HG03060 (cell line): ENCODE measurements around the gene FJX1.
"Not testable (repeated sequence)": the region's sequence is repeated elsewhere in the genome, so short reads cannot be mapped to it uniquely, and the experiment has no call there.

ENCODE experiments used
- ATAC-seq: cut with Tn5 transposase; IDR thresholded peaks from one replicate; pipeline ENCODE4 v1.9.1; 2021; ENCODE audit warnings: low read depth, moderate number of reproducible peaks; ENCODE audit not compliant: unreplicated experiment

The FJX1 gene

DNA sequence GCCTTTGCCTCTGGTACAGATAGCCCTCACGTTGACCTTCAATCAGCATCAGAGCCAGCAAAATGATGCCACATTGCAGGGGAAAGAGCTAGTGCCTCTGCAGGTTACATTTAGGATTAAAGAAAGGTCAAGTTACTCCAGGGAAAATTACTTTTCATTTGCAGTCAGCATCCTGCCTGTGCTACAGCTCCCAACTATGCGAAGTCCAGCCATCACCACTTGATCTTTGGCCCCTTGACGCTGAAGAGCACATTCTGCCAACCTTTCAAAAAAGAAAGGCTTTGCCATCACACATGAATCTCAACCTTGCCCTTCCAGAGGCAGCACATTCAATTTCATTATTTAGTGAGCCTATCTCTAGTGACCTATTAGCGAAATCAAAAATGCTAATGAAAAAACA lies 11.3 kb downstream of the FJX1 start:
- ATAC-seq = no peak

DNA sequence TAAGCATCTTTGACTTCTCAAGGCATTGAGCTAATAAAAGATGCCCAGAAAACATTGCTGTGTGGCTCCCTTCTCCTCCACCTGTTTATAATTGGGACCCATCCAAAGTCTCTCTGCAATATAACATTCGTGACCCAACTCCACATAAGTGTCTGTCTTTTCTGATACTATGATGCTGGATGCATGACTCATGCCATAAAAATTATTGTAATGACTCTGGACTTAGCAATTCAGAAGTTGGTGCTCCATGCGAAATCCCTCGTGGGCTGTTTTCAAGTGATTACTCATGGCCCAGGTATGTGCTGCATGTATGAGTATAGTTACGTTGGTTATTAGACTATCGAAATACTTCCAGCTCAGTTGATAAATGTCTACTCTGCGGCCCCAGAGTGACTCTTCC lies 11.7 kb downstream of the FJX1 start:
- no peak for ATAC-seq

DNA sequence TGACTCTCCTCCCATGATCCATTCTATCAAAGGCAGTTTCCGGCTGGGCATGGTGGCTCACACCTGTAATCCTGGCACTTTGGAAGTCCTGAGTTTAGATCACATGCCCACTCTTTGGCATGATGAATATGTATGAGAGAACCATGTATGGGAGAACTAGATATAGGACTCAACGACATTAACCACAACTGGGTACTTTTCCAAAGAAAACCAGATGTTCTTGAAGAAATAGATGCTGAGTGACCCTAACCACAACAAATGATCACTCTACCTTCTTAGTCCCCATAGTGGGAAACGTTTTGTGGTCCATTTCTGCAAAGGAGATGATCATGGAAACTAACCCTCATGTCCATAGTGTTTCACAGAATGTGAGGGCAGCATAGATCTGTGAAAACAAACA lies 13.6 kb downstream of the FJX1 start:
- no peak for ATAC-seq

DNA sequence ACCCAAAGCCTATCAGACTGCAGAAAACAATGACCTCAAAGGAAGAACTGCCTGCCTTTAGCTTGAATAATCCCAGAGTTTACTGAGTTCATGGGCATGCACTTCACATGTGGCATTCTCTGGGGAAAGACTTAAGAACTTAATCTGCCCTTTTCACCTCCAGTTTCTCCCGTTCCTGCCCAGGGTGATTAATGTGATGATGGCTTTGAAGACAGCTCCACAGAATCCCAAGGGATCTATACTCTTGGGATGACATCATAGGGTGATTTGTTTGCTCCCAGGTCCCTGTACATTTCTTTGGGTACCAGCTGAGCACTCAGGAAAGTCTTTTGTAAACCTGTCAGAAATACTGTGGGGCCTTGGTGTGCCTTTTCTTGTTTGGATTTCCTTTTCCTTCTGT lies 14.0 kb downstream of the FJX1 start:
- no peak for ATAC-seq

DNA sequence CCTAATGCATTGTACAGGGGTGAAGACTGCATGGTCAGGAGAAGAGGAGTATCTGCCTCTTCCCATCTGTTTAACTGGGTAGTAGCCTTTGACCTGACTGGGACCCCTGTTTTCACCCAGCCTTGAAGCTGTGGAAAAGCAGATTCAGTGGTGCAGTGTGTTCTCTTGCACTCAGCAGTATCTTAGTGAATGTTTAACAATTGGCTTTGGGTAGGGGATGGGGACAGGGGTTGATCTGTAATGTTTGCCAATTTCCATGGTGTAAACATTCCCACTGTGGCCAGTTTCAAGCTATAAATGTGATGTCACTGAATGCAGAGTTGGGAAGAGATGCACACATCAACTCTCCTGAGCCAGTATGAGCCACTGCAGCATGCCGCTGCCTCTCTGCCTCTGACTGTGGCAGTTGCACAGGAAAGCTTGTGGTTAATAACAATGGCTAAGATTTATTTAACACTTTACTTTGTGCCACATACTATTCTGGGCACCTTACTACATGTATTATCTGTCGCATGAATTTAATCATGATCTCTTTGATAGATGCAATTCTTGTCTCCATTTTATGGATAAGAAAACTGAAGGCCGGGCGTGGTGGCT lies 15.7 kb downstream of the FJX1 start:
- no peak for ATAC-seq

DNA sequence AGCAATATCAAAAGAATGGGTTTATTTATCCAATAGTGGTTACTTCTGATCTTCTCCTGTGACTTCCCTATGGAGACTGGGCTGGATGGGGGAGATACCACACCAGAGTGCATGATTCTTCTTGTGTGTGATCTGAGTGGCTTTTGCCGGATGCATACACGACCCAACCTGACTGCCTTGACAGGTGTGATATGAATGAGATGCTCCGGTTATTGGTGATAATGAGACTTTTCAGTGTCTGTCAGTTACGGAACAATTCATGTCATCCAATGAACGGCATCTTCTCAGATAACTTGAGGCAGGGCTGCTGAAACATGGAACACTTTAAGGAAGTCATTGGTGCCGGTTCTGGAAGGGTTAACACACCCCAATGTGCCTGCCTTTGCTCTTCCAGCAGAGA lies 17.7 kb downstream of the FJX1 start:
- no peak for ATAC-seq

DNA sequence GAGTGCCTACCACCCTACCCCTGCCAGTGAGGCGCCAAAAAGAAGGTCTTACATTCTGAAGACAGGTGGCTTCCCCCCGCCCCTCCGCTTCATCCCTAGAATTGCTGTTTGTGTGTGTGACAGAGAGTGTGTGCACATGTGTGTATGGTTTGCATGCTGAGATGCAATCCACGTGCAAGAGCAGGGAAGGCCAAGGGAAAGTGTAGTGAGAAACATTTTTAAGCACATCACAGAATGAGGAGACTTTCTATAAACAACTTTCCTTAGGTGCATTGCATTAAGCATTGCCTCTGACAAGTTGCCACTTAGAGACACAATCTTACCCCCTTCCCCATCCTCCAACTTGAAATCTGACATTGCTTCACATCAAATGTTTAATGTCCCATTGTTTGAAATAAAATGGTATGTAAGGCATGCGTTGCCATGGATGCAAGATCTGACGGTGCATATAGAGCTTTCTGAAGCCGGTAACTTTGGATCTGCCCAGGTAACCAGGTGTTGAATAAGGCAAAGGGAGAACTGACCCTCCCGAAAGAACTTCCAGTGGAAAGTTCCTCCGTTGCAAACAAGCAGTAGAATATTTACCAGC lies 21.4 kb downstream of the FJX1 start:
- no peak for ATAC-seq

DNA sequence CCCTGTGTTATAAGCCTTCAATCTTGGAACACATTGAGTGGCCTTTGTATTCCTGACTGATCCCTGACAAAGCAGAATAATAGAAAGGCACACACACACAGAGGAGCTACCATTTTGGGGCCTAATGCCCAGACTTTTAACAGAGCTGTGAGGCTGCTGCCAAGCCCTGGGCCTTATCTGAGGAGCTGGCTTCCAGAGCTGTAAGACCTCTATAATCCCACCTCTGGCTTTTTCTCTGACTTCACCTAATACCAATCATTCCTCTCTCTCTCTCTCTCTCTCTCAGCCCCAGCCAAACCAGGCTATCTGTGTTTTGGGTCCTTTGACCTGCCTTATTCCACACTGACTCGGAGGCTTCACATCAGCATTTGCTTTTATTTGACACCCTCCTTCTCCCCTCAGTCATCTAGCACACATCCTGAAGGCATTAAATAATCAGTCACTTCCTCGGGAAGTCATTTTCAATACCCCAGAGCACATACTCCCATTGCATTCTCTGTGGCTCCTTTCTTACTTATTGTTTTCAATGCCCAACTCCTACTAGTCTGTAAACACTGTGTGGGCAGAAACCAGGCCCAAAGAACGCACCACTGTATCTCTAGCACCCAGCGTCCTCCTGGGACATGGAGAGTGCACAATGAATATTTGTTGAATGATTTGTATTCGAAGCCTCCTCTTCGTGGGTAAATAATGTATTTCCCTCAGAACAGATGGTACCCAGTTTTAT lies 23.1 kb downstream of the FJX1 start:
- no peak for ATAC-seq

DNA sequence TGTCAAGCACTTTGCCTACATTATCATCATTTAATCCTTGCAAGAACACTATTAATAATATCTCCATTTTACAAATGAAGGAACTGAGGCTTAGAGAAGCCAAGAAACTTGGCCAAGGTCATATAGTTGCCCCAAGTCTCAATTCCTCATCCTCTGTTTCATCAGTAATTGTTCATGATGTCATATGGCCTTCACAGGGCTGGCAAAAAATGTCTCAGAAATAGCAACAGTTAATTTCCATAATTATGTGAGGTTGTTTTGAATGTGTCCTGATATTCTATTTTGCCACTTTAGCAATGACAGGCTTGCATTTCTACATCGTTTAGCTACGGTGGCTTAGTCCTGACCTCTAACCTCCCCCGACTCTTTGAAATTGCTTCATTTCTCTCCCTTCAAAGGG lies 23.7 kb downstream of the FJX1 start:
- ATAC-seq = no peak

DNA sequence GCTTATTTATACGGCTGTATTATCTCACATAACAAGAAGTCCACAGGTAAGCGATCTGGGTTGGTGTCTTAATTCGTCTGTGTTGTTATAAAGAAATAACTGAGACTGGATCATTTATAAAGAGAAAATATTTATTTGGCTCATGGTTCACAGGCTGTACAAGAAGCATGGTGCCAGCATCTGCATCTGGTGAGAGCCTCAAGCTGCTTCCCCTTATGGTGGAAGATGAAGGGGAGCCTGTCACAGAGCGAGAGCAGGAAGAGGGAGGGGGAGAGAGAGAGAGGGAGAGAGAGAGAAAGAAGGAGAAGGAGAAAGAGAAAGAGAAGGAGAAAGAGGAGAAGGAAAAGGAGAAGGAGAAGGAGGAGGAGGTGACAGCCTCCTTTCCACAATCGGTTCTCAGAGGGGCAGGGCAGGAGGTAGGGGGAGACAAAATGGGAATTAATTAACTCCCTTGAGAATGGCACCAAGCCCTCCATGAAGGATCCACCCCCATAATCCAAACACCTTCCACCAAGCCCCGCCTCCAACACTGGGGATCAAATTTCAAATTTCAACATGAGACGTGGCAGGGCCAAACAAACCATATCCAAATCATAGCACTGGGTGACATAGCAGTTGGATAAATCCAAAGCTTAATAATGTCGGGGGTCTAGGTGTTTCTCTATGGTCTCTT lies 29.3 kb downstream of the FJX1 start:
- ATAC-seq = no peak

DNA sequence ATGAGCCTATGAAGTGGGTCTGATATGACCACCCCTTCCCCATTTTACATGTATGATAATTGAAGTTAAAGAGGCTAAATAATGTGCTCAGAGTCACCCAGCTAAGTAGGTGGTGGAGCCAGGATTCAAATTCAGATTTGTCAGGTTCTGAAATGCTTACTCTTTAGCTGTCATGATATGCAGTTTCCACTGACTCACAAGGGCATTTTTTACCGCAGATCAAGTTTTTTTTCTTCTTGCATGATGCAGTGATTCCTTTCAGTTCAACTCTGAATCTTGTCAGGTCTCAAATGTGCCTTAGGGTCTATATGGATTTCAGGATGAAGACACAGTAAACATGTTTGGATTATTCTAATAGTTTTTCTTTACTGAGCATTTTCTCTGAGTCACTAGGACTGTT lies 31.7 kb downstream of the FJX1 start:
- no peak for ATAC-seq

DNA sequence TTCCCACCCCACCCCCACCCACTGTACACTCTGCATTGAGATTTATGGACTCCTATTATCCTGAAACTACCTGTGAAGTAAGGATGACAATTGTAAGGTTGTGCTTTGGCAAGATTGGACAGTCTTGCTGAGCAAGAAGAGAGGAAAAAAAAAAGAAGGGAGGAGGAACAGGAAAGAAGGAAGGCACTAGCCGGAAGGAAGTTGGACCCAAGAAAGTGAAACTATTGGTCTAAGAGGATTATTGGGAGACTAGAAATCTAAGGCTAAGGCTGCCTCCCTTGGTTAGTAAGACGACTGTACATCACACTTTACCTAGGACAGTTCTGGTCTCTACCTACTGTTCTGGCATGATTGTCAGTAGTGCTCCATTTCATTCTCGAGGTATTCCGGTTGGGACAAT lies 32.2 kb downstream of the FJX1 start:
- no peak for ATAC-seq

DNA sequence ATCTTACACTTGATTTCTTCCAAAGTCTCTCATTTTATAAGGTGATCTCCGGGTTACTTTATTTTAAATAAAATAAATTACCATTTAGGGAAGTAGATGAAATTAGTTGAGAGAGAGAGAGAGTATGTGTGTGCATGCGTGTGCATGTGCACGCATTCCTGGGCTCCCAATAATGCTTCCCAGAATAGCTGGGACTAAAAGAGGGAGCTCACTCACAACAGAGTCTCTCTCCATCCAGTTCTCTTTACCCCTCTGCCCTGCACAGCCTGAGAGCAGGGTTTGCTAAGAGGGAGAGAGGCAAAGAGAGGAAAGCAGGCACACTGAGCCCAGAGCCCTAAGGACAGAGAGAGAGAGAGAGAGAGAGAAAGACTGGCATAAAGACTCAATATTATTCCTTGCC lies 33.0 kb downstream of the FJX1 start:
- no peak for ATAC-seq

DNA sequence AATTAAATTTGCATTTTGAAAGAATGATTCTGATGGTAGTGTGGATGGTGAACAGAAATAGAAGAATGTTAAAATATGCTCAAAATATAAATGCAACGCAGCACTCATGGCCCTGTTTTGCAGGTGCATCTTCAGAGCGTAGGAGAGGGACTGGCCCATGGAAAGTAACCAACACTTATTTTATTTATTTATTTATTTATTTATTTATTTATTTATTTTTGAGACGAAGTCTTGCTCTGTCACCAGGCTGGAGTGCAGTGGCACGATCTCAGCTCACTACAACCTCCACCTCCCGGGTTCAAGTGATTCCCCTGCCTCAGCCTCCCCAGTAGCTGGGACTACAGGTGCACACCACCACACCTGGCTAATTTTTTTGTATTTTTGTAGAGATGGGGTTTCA lies 34.5 kb downstream of the FJX1 start:
- ATAC-seq = not testable (repeated sequence)

DNA sequence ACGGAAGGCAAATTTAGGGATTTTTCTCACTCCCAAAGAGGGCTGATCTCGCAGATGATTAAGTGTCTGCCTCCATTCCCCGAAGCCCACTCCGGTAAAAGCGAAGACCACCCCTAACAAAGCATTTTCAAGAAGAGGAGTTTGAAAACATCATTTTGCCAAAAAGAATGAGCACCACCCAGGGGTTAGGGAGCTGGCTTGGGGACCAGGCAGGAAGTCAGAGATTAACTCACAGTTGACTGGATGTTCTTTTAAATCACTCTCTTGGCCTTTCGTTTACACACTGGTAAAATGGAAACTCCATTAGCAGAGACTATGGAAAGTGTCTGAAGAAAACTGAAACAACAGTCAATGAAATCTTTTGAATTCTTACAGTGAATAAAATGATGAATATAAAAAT lies 36.5 kb downstream of the FJX1 start:
- ATAC-seq = no peak

DNA sequence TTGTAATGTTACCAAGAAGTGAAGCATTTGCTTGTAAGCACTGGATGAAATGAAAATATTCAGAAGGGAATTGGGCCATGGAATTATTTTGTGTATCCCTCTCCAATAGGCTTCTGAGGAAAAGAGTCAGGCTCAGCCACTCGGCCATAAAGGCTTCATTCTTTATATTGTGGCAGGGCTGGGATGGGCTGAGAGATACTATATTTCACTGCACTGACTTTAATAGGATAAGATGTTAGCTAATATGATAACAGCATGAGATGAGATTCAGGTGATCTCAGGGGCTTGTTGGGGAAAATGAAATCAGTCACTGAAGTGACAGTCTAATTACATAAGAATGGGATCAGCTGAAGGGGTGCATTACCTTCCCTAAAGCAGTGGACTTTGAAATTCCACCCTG lies 37.0 kb downstream of the FJX1 start:
- ATAC-seq = no peak

DNA sequence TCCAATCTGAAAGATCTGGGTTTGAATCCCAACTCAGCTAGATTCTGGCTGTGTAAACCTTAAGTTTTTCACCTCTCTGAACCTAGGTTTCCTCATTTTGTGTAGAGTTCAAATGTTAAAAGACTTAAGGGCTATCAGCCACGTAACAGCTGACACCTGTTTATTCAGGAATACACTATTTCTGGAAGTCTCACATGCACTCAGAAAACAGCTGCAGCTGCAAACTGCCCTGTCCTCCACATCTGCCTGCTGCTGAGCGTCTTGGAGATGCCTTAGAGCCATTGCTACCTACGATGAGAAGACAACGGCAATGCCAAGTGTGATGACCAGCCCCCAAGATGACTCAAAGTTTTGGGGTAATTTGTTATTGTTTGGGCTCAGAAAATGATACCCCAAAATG lies 37.6 kb downstream of the FJX1 start:
- ATAC-seq = no peak

DNA sequence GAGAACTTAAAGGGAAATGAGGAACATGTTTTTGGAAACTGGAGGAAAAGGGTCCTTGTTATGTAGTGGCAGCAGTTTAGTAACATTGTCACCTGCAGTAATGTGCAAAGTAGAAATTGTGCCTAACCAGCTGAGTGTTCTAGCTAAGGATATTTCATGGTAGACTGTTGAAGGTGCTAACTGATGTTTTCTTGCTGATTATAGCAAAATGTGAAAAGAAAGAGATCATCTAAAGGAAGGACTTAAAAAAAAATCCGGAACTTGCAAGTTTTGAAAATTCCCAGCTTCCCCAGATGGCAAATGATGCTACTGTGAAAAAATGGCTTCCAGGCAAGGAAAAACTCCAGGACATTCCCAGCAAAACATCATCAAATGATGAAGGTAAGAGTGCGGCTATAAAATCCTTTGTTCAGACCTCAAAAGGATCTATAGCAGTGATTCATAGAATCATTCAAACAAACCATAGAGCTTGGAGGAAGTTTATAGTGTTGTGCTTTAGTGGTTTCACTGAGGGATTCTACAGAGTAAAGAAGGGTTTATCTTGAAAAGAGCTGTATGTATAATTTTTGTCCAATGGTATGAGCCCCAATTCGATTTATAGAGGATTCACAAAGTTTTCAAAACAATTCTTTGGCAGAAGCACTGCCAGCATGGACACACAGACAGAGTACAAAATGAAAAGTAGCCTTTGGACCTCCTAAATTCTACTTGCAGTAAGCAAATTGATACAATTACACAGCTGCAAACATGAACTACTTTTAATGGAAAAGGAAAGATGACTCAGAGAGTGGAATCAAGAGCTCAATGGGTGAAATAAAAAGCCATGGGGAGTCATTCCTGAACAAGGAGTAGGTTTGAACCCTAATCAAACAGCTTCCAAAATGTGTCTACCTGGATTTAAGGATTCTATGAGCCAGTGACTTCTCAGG lies 40.0 kb downstream of the FJX1 start:
- no peak for ATAC-seq

DNA sequence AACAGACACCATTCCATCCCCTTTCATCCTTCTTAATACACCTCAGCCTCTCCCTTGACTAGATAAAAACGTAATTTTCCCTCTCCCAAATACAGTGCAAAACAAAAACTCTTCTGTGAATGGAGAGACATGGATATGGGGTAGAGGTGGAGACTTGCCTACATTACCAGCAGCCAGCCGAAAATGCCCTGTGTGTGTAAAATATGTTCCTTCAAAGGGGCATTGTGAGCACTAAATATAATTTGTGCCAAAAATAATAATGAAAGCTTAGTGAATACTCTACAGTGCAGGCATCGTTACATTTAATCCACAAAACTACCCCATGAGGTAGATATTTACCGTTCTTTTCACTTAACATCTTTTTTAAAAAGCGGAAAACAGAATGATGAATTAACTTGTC lies 43.3 kb downstream of the FJX1 start:
- no peak for ATAC-seq

DNA sequence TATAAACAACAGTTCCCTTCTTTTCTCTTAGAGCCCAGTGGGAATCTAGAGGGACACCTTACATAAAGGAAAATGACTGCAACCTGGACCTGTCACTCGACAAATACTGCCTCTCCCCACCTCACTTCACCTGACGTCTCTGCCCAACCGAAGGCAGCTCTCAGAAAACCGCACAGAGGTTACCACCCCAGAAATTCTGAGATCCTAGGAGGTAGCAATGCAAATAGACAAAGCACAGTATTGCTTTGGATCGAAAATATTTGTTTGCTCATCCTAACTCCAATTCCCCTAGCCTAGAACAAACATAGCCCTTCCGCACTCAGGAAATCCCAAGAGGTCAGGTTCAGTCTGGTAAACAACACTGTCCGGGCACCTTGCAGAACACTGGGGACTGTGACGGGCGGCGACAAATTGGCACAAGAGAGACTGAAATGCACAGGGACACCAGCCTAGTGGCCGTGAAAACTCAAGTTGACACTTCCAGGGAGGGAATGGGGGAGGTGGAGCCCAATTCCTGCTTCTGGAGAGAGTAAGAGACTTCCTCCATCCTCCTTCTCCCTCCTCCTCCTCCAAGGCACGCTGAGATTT lies 43.9 kb downstream of the FJX1 start:
- no peak for ATAC-seq
